ENCODE measurements around the gene KRT37.
A peak's percentile ranks its signal among the peaks of the same experiment; 100 is the strongest.
"Not testable (repeated sequence)": the region's sequence is repeated elsewhere in the genome, so short reads cannot be mapped to it uniquely, and the experiment has no call there.

The KRT37 gene

GRCh38 chr17:41437769-41438168, 13.4 kb upstream of the KRT37 start:
- no peak for DNase-seq (ENCODE audit: low read depth, low spot score)
- H3K27ac ChIP-seq = no peak overlapping the region

GRCh38 chr17:41437254-41437653, 12.9 kb upstream of the KRT37 start:
- DNase-seq (ENCODE audit: low read depth, low spot score) = no peak
- no peak overlapping the region for H3K27ac ChIP-seq

- no peak for DNase-seq (ENCODE audit: low read depth, low spot score)
Measured at GRCh38 chr17:41434415-41434814, 10.0 kb upstream of the KRT37 start.

GRCh38 chr17:41434005-41434404, 9.6 kb upstream of the KRT37 start:
- no peak overlapping the region for H3K27ac ChIP-seq
- DNase-seq (ENCODE audit: low read depth, low spot score) = no peak

More at GRCh38 chr17:41434415-41434814, 10.0 kb upstream of the KRT37 start:
- H3K27ac ChIP-seq = no peak overlapping the region

GRCh38 chr17:41433586-41433985, 9.2 kb upstream of the KRT37 start:
- no peak overlapping the region for H3K27ac ChIP-seq
- no peak for DNase-seq (ENCODE audit: low read depth, low spot score)

GRCh38 chr17:41430376-41430775, 6.0 kb upstream of the KRT37 start:
- H3K27ac ChIP-seq; DNase-seq (ENCODE audit: low read depth, low spot score): not testable (repeated sequence)

GRCh38 chr17:41429667-41430066, 5.3 kb upstream of the KRT37 start:
- no peak overlapping the region for H3K27ac ChIP-seq
- no peak for DNase-seq (ENCODE audit: low read depth, low spot score)

- no peak overlapping the region for H3K27ac ChIP-seq
- DNase-seq (ENCODE audit: low read depth, low spot score) = no peak
Measured at GRCh38 chr17:41428591-41429291, 4.4 kb upstream of the KRT37 start.

GRCh38 chr17:41422586-41422985, 1.8 kb downstream of the KRT37 start:
- not testable (repeated sequence) for DNase-seq (ENCODE audit: low read depth, low spot score); H3K27ac ChIP-seq

GRCh38 chr17:41421617-41422016, 2.8 kb downstream of the KRT37 start:
- no peak for DNase-seq (ENCODE audit: low read depth, low spot score)
- H3K27ac ChIP-seq = peak overlapping the region; percentile 84

- DNase-seq (ENCODE audit: low read depth, low spot score) = peak; percentile 84
- H3K27ac ChIP-seq = peak overlapping the region; percentile 84
Measured at GRCh38 chr17:41421116-41421515, 3.3 kb downstream of the KRT37 start.

- DNase-seq (ENCODE audit: low read depth, low spot score) = no peak
- peak overlapping the region; percentile 84 for H3K27ac ChIP-seq
Measured at GRCh38 chr17:41420134-41420533, 4.3 kb downstream of the KRT37 start.

GRCh38 chr17:41419716-41420115, 4.7 kb downstream of the KRT37 start:
- H3K27ac ChIP-seq = peak overlapping the region; percentile 84
- DNase-seq (ENCODE audit: low read depth, low spot score) = no peak

GRCh38 chr17:41418116-41418860, 6.1 kb downstream of the KRT37 start:
- peak overlapping the region; percentile 84 for H3K27ac ChIP-seq
- no peak for DNase-seq (ENCODE audit: low read depth, low spot score)

GRCh38 chr17:41417576-41418015, 6.8 kb downstream of the KRT37 start:
- peak overlapping the region; percentile 84 for H3K27ac ChIP-seq
- DNase-seq (ENCODE audit: low read depth, low spot score) = no peak

- no peak for DNase-seq (ENCODE audit: low read depth, low spot score)
- peak overlapping the region; percentile 84 for H3K27ac ChIP-seq
Measured at GRCh38 chr17:41417127-41417526, 7.3 kb downstream of the KRT37 start.

- no peak overlapping the region for H3K27ac ChIP-seq
- no peak for DNase-seq (ENCODE audit: low read depth, low spot score)
Measured at GRCh38 chr17:41416479-41416878, 7.9 kb downstream of the KRT37 start.

- H3K27ac ChIP-seq = no peak overlapping the region
- no peak for DNase-seq (ENCODE audit: low read depth, low spot score)
Measured at GRCh38 chr17:41415833-41416335, 8.5 kb downstream of the KRT37 start.

GRCh38 chr17:41415411-41415810, 9.0 kb downstream of the KRT37 start:
- no peak overlapping the region for H3K27ac ChIP-seq
- no peak for DNase-seq (ENCODE audit: low read depth, low spot score)

GRCh38 chr17:41413982-41414381, 10.4 kb downstream of the KRT37 start:
- H3K27ac ChIP-seq = no peak overlapping the region
- no peak for DNase-seq (ENCODE audit: low read depth, low spot score)

GRCh38 chr17:41413353-41413957, 10.9 kb downstream of the KRT37 start:
- H3K27ac ChIP-seq = no peak overlapping the region

More at GRCh38 chr17:41413353-41413957, 10.9 kb downstream of the KRT37 start:
- no peak for DNase-seq (ENCODE audit: low read depth, low spot score)

Measured in epithelial cell of prostate (primary cell).